ENCODE measurements around the gene KIF4A.

KIF4A gene

GRCh38 chrX:70434352-70434866, 144.5 kb downstream of the KIF4A start:
- DNase-seq (ENCODE audit: low read depth, low spot score) = no peak

GRCh38 chrX:70434914-70435586, 145.1 kb downstream of the KIF4A start:
- H3K4me3 ChIP-seq (ENCODE audit: low read length) = no peak overlapping the region
- DNase-seq (ENCODE audit: low read depth, low spot score) = no peak

More at GRCh38 chrX:70434352-70434866, 144.5 kb downstream of the KIF4A start:
- peak overlapping the region; percentile 64 for H3K4me3 ChIP-seq (ENCODE audit: low read length)

- H3K4me3 ChIP-seq (ENCODE audit: low read length) = no peak overlapping the region
- no peak for DNase-seq (ENCODE audit: low read depth, low spot score)
Observed at GRCh38 chrX:70436343-70436742, 146.4 kb downstream of the KIF4A start.

- H3K4me3 ChIP-seq (ENCODE audit: low read length) = no peak overlapping the region
- no peak for DNase-seq (ENCODE audit: low read depth, low spot score)
Observed at GRCh38 chrX:70437011-70437410, 147.1 kb downstream of the KIF4A start.

- no peak for DNase-seq (ENCODE audit: low read depth, low spot score)
- no peak overlapping the region for H3K4me3 ChIP-seq (ENCODE audit: low read length)
Observed at GRCh38 chrX:70437921-70438665, 148.2 kb downstream of the KIF4A start.

GRCh38 chrX:70439016-70439415, 149.1 kb downstream of the KIF4A start:
- no peak for DNase-seq (ENCODE audit: low read depth, low spot score)
- H3K4me3 ChIP-seq (ENCODE audit: low read length) = no peak overlapping the region

GRCh38 chrX:70442224-70442623, 152.3 kb downstream of the KIF4A start:
- H3K4me3 ChIP-seq (ENCODE audit: low read length) = no peak overlapping the region
- DNase-seq (ENCODE audit: low read depth, low spot score) = no peak

- H3K4me3 ChIP-seq (ENCODE audit: low read length) = no peak within 1 kb of the TSS
- no peak for DNase-seq (ENCODE audit: low read depth, low spot score)
Observed at GRCh38 chrX:70444326-70444945, 154.5 kb downstream of the KIF4A start, which contains the start of gene DLG3. Gene DLG3, plus strand, starts transcription at chrX:70444835. Its CDS starts 367 bp downstream, at chrX:70445202.

GRCh38 chrX:70444946-70445656, 155.2 kb downstream of the KIF4A start:
- DNase-seq (ENCODE audit: low read depth, low spot score) = no peak
- H3K4me3 ChIP-seq (ENCODE audit: low read length) = no peak overlapping the region

- DNase-seq (ENCODE audit: low read depth, low spot score) = no peak
- no peak overlapping the region for H3K4me3 ChIP-seq (ENCODE audit: low read length)
Observed at GRCh38 chrX:70445951-70446350, 156.0 kb downstream of the KIF4A start.

GRCh38 chrX:70446380-70447350, 156.8 kb downstream of the KIF4A start:
- no peak overlapping the region for H3K4me3 ChIP-seq (ENCODE audit: low read length)
- DNase-seq (ENCODE audit: low read depth, low spot score) = no peak

GRCh38 chrX:70449457-70449966, 159.6 kb downstream of the KIF4A start:
- no peak overlapping the region for H3K4me3 ChIP-seq (ENCODE audit: low read length)
- DNase-seq (ENCODE audit: low read depth, low spot score) = no peak

- peak overlapping the region; percentile 42 for H3K4me3 ChIP-seq (ENCODE audit: low read length)
- peak; percentile 21 for DNase-seq (ENCODE audit: low read depth, low spot score)
Observed at GRCh38 chrX:70452143-70452733, 162.3 kb downstream of the KIF4A start.

- H3K4me3 ChIP-seq (ENCODE audit: low read length) = no peak overlapping the region
Observed at GRCh38 chrX:70453024-70453618, 163.2 kb downstream of the KIF4A start.

GRCh38 chrX:70454441-70455365, 164.8 kb downstream of the KIF4A start:
- H3K4me3 ChIP-seq (ENCODE audit: low read length) = peak overlapping the region; percentile 61
- peak; percentile 67 for DNase-seq (ENCODE audit: low read depth, low spot score)

More at GRCh38 chrX:70453024-70453618, 163.2 kb downstream of the KIF4A start:
- DNase-seq (ENCODE audit: low read depth, low spot score) = no peak

All from Jurkat, Clone E6-1 (cell line).